ENCODE measurements around the gene KMT2B.

GRCh38 chr19:35717665-35718344 lies at the start of gene KMT2B:
- TF ChIP-seq EZH2 (IDR thresholded peaks at IDR 0.05) (no peak), POLR2AphosphoS5 (IDR thresholded peaks at IDR 0.05; ENCODE audit: borderline replicate concordance, low read depth, low read length) (no peak), FOXP2 (optimal IDR thresholded peaks at IDR 0.05; ENCODE audit: control extremely low read depth, extremely low read length, insufficient read depth) (no peak)

All from SK-N-MC (cell line).